ENCODE results near the gene C16orf46.

The C16orf46 gene

GRCh38 chr16:81029930-81030604 lies 47.0 kb downstream of the C16orf46 start:
- no peak for DNase-seq (ENCODE audit: low read depth)
- no peak for TF ChIP-seq CTCF (IDR thresholded peaks at IDR 0.05; ENCODE audit: insufficient read depth, low read depth, low read length, missing control alignments)
- H3K4me3 ChIP-seq (ENCODE audit: low read depth, low read length), result no peak overlapping the region

GRCh38 chr16:81026429-81026828 lies 50.6 kb downstream of the C16orf46 start:
- no peak overlapping the region for H3K4me3 ChIP-seq (ENCODE audit: low read depth, low read length)
- no peak for TF ChIP-seq CTCF (IDR thresholded peaks at IDR 0.05; ENCODE audit: insufficient read depth, low read depth, low read length, missing control alignments)
- no peak for DNase-seq (ENCODE audit: low read depth)

- TF ChIP-seq CTCF (IDR thresholded peaks at IDR 0.05; ENCODE audit: insufficient read depth, low read depth, low read length, missing control alignments), result no peak
- no peak overlapping the region for H3K4me3 ChIP-seq (ENCODE audit: low read depth, low read length)
- DNase-seq (ENCODE audit: low read depth), result no peak
Observed at GRCh38 chr16:81018496-81018895, 58.5 kb downstream of the C16orf46 start.

GRCh38 chr16:81014672-81015071 lies 62.4 kb downstream of the C16orf46 start:
- TF ChIP-seq CTCF (IDR thresholded peaks at IDR 0.05; ENCODE audit: insufficient read depth, low read depth, low read length, missing control alignments), result no peak
- no peak for DNase-seq (ENCODE audit: low read depth)

GRCh38 chr16:81012974-81013373 lies 64.1 kb downstream of the C16orf46 start:
- TF ChIP-seq CTCF (IDR thresholded peaks at IDR 0.05; ENCODE audit: insufficient read depth, low read depth, low read length, missing control alignments), result no peak
- H3K4me3 ChIP-seq (ENCODE audit: low read depth, low read length), result no peak overlapping the region
- DNase-seq (ENCODE audit: low read depth), result no peak

More at GRCh38 chr16:81014672-81015071, 62.4 kb downstream of the C16orf46 start:
- no peak overlapping the region for H3K4me3 ChIP-seq (ENCODE audit: low read depth, low read length)

Measured in GM12865 (cell line).